LNCaP clone FGC (cell line): ENCODE measurements around the gene SKAP1.

ENCODE experiments used
- DNase-seq: peaks from one replicate; pipeline ENCODE4 v3.0.0-alpha.2; 2011; ENCODE audit warnings: low read depth
- H3K4me3 ChIP-seq: 2 replicates; pipeline ENCODE4 v1.5.1; 2011; ENCODE audit warnings: mild to moderate bottlenecking, low read depth, low read length, control low read depth
- TF ChIP-seq, protein P1 (sequence below): IDR thresholded peaks from 2 replicates; pipeline ENCODE4 v1.5.1; 2012; ENCODE audit warnings: mild to moderate bottlenecking; ENCODE audit not compliant: control insufficient read depth, insufficient read depth; ENCODE audit errors: extremely low read depth

The SKAP1 gene

DNA sequence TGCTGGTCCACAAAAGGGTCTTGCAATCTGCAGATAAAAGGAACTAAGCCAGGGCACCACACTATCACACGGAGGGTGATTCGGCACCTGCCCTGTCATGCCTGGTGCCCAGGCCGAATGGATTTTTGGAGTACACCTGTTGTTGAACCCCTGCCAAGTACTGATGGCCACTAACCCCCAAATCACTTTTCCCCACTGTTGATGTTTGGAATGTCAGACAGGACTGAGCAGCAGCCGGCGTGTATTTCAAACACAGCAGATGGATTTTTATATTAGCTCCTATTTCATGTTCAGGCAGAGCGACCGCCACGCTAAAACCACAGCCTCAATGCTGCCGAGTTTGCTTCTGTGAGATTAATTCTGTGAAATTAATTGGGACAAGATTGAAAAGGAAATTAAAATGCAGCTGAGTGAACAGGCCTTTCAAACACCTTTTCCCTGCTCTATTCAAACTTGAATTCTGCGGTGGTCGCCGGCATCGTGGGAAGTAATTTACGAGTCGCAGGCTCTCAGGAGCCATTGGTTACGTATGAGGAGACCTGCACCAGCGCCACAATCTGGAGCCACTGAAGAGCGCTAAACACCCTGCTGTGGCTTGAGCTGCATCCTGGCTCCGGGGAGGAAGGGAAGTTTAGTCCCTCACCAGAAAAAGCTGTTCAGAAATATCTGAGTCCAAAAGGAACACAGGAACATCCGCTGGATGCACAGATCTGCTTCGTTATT lies 274.0 kb downstream of the SKAP1 start:
- TF ChIP-seq, protein P1, sequence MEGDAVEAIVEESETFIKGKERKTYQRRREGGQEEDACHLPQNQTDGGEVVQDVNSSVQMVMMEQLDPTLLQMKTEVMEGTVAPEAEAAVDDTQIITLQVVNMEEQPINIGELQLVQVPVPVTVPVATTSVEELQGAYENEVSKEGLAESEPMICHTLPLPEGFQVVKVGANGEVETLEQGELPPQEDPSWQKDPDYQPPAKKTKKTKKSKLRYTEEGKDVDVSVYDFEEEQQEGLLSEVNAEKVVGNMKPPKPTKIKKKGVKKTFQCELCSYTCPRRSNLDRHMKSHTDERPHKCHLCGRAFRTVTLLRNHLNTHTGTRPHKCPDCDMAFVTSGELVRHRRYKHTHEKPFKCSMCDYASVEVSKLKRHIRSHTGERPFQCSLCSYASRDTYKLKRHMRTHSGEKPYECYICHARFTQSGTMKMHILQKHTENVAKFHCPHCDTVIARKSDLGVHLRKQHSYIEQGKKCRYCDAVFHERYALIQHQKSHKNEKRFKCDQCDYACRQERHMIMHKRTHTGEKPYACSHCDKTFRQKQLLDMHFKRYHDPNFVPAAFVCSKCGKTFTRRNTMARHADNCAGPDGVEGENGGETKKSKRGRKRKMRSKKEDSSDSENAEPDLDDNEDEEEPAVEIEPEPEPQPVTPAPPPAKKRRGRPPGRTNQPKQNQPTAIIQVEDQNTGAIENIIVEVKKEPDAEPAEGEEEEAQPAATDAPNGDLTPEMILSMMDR = no peak
- no peak overlapping the region for H3K4me3 ChIP-seq
- no peak for DNase-seq

DNA sequence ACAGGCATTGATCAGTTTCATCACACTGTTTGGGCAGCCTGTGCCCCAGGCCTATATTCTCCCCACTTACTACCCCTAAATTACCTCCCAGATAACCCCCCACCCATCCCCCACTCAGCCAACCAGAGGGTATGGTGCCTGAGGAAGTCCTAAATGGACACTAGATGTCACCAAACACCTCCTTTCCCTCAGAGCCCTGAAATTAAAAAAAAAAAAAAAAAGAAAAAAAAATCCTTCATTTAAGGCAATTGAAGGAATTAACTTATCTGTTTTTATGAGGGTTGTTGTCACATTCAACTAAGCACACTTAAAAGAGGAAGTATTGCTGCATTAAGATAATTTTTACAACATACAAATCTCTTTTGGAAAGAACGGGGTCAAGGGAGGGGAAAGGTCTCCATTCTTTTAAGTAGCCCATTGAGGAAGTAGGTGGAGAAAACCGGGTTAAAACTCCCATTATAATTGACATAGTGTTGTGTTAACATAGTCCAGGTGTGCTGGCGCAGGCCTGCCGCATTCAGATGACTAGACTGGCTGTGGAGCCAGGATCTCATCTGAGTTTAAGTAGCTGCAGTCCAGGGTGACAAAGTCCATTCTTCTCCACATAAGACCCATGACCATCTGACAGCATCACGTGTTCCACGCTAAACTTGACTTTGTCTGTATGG lies 276.2 kb downstream of the SKAP1 start:
- no peak overlapping the region for H3K4me3 ChIP-seq
- no peak for DNase-seq
- TF ChIP-seq, protein P1 = peak; percentile 79

DNA sequence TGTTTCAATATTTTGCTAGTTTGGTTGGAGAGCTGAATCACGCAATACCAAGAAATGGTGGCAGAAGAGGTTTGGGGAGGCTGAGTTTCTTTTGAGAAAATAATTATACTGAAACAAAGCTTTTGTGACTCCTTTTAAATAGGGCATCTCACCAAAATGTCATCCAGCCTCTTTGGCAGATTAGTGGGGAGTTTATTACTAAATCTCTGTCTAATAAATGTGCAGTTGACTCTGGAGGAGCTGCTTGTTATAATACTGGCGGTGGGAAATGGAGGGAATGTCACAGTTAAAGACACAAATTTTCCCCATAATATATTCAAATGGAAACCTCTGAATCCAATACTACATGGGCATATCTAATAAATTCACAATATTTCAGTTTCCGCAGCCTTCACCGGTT lies 277.7 kb downstream of the SKAP1 start:
- DNase-seq = no peak
- H3K4me3 ChIP-seq = no peak overlapping the region
- TF ChIP-seq, protein P1 = no peak

DNA sequence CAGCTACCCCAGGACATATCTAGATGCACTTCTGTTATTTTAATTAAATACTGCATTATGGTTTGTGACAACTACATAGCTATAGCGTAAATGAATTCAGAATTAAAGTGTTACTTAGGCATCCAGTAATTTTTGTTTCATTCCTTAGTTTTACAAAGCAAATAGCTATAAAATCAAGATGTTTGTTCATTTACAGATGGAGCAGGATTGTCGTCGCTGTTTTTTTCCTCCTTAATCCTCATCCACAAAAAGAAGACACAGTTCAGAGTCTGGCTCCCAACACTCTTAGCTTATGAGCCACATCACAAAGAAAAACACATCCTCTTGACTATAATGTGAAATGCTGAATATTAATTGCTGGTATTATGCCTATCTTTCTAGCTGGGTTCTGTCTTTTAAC lies 278.8 kb downstream of the SKAP1 start:
- TF ChIP-seq, protein P1 = no peak
- no peak overlapping the region for H3K4me3 ChIP-seq
- DNase-seq = no peak

DNA sequence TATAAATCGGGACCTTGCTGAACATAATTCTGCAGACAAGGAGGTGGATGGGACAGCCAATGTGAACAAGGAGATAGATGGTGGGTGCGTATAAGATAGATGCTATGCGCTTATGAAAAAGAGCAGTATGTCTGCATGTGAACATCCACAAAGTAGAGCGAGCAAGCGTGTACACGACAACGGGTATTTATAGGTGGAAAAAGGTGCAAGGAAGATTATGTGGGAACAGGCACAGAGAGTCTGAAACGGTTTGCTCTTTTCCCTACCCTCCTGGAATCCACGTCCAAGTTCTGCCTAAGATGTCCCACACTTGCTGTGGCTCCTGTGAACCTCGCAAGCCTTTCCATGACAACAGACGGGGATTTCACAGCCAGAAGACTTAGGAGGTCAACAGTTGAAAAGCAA lies 279.4 kb downstream of the SKAP1 start:
- DNase-seq = no peak
- TF ChIP-seq, protein P1 = no peak
- H3K4me3 ChIP-seq = no peak overlapping the region

DNA sequence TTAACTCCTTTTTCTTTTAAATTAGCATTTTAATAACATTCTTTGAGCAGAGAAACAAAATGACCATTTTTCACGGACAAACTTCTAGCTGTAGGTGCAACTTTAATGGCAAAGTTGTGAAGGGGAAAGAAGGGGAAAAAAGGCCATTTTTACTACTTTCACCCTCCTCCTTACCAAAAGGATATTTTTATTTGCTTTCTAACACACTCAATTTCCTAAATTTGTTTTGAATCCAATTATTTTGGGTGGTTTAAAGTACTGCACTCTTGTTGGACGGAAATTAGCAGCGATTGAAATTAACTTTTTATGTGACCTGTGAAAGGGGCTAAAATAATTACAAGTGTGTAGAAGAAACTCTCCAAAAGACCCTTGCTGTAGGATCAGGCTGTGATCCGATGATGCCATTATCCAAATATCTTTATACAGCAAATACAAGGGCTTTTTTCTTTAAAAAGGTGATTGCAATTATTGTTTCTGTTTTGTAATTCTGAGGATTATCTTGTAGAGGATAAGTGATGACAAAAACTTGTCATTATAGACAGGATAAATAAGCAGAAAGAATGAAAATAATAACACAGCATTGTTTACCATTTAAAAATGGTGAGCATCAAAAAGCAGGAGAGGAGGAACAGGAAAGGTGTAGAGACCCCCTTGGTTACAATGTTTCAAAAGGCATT lies 280.1 kb downstream of the SKAP1 start:
- no peak overlapping the region for H3K4me3 ChIP-seq
- DNase-seq = no peak
- TF ChIP-seq, protein P1 = no peak
